ENCODE measurements around the gene WBP1.
A peak's percentile ranks its signal among the peaks of the same experiment; 100 is the strongest.
"Not testable (repeated sequence)": the region's sequence is repeated elsewhere in the genome, so short reads cannot be mapped to it uniquely, and the experiment has no call there.

Gene WBP1

GRCh38 chr2:74428675-74429074, 29.6 kb upstream of the WBP1 start:
- no peak for DNase-seq

GRCh38 chr2:74429487-74430451, 28.5 kb upstream of the WBP1 start:
- no peak for DNase-seq

GRCh38 chr2:74430502-74430901, 27.7 kb upstream of the WBP1 start:
- no peak for DNase-seq

GRCh38 chr2:74436111-74436805, 22.0 kb upstream of the WBP1 start:
- DNase-seq, result no peak

GRCh38 chr2:74436848-74437695, 21.2 kb upstream of the WBP1 start:
- no peak for DNase-seq

GRCh38 chr2:74438248-74438647, 20.0 kb upstream of the WBP1 start:
- DNase-seq, result no peak

GRCh38 chr2:74439373-74439772, 18.9 kb upstream of the WBP1 start:
- DNase-seq, result no peak

GRCh38 chr2:74439803-74440377, 18.3 kb upstream of the WBP1 start:
- no peak for DNase-seq

- DNase-seq, result peak; percentile 35
Observed at GRCh38 chr2:74440378-74441169, 17.7 kb upstream of the WBP1 start.

- no peak for DNase-seq
Observed at GRCh38 chr2:74441170-74441689, 17.0 kb upstream of the WBP1 start.

- no peak for DNase-seq
Observed at GRCh38 chr2:74441690-74442482, 16.4 kb upstream of the WBP1 start, which contains the start of gene RTKN. RTKN (minus strand) TSS chr2:74441937; CDS start chr2:74441816, 121 bp downstream.

GRCh38 chr2:74442483-74443297, 15.5 kb upstream of the WBP1 start:
- not testable (repeated sequence) for DNase-seq

- no peak for DNase-seq
Observed at GRCh38 chr2:74444498-74445318, 13.5 kb upstream of the WBP1 start.

- DNase-seq, result no peak
Observed at GRCh38 chr2:74447230-74447999, 10.8 kb upstream of the WBP1 start.

GRCh38 chr2:74448771-74449170, 9.5 kb upstream of the WBP1 start:
- no peak for DNase-seq

- no peak for DNase-seq
Observed at GRCh38 chr2:74450570-74451190, 7.6 kb upstream of the WBP1 start.
